ENCODE data around the gene EXOSC10. TPM values are rescaled to one million over a fixed set of nuclear protein-coding genes. Genes with fewer than 3 reads are reported as not detected.

EXOSC10 gene
- total and polyA plus RNA-seq, 2 of the 13 experiments (the other 11 are each of a cell fraction or from before 2014, with no cell fraction given), result 48.4 to 67.6 TPM

DNA sequence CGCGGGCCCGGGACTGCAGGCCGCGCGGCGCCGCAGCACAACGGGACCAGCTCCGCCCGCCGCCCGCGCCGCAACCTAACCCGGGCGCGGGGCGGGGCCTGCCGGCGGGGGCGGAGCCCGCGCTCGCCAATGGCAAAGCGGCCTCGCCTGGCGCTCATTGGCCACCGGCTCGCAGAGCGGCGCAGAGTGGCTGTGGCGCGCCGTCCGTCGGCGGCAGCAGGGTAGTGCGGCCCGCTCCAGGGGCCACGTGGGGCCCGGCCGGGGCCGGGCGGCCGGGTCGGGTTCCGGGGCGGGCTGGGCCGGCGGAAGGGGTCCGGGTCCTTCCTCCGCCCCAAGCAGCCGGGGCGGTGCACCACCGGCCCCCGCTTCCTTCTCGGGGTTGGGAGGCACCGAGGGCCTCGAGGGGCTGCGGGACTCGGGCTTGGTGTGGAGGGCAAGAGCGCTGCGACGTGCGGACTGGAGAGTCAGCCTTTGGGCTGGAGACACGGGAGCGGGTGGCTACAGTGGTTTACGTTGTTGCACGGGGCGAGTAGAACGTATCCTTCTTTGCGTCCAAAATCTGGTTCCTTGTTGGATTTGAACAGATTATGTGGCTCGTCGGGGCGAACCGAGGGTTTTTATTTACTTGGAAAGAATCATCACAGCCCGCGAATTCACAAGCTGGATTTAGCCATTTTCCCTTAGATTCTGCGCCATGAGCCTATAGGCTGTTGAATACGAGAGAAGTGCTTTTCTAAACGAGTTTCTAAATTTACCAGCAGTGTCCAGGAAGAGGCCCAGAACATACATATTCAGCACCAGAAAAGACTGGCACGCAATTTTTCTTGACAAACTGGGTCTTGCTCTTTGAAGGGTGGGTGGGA is 39.5 kb downstream of the EXOSC10 start, which contains the start of gene SRM (continued):
- TF ChIP-seq DNMT1 (CRISPR knock-in tag; IDR thresholded peaks at IDR 0.05), result no peak
- no peak for TF ChIP-seq NFE2L2 (IDR thresholded peaks at IDR 0.05; ENCODE audit: low read length)
- peak; percentile 21; the same call in 1 of the 2 replicates for TF ChIP-seq KAT8 (CRISPR knock-in tag; IDR thresholded peaks at IDR 0.05)
- TF ChIP-seq, protein P1, sequence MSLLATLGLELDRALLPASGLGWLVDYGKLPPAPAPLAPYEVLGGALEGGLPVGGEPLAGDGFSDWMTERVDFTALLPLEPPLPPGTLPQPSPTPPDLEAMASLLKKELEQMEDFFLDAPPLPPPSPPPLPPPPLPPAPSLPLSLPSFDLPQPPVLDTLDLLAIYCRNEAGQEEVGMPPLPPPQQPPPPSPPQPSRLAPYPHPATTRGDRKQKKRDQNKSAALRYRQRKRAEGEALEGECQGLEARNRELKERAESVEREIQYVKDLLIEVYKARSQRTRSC (CRISPR knock-in tag; IDR thresholded peaks at IDR 0.05; ENCODE audit: low read depth), result no peak
- TF ChIP-seq, protein P2, sequence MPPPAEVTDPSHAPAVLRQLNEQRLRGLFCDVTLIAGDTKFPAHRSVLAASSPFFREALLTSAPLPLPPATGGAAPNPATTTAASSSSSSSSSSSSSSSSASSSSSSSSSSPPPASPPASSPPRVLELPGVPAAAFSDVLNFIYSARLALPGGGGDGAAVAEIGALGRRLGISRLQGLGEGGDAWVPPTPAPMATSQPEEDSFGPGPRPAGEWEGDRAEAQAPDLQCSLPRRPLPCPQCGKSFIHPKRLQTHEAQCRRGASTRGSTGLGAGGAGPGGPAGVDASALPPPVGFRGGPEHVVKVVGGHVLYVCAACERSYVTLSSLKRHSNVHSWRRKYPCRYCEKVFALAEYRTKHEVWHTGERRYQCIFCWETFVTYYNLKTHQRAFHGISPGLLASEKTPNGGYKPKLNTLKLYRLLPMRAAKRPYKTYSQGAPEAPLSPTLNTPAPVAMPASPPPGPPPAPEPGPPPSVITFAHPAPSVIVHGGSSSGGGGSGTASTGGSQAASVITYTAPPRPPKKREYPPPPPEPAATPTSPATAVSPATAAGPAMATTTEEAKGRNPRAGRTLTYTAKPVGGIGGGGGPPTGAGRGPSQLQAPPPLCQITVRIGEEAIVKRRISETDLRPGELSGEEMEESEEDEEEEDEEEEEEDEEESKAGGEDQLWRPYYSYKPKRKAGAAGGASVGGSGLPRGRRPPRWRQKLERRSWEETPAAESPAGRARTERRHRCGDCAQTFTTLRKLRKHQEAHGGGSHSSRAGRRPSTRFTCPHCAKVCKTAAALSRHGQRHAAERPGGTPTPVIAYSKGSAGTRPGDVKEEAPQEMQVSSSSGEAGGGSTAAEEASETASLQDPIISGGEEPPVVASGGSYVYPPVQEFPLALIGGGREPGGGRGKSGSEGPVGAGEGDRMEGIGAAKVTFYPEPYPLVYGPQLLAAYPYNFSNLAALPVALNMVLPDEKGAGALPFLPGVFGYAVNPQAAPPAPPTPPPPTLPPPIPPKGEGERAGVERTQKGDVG (CRISPR knock-in tag; IDR thresholded peaks at IDR 0.05; ENCODE audit: borderline replicate concordance), result no peak
- TF ChIP-seq RXRA (CRISPR knock-in tag; IDR thresholded peaks at IDR 0.05), result no peak
- TF ChIP-seq ASH2L (IDR thresholded peaks at IDR 0.05; ENCODE audit: insufficient read length, low read depth, low read length), result peak; percentile 75
- no peak for TF ChIP-seq ZSCAN20 (CRISPR knock-in tag; IDR thresholded peaks at IDR 0.05; ENCODE audit: borderline replicate concordance)
- TF ChIP-seq, protein P3, sequence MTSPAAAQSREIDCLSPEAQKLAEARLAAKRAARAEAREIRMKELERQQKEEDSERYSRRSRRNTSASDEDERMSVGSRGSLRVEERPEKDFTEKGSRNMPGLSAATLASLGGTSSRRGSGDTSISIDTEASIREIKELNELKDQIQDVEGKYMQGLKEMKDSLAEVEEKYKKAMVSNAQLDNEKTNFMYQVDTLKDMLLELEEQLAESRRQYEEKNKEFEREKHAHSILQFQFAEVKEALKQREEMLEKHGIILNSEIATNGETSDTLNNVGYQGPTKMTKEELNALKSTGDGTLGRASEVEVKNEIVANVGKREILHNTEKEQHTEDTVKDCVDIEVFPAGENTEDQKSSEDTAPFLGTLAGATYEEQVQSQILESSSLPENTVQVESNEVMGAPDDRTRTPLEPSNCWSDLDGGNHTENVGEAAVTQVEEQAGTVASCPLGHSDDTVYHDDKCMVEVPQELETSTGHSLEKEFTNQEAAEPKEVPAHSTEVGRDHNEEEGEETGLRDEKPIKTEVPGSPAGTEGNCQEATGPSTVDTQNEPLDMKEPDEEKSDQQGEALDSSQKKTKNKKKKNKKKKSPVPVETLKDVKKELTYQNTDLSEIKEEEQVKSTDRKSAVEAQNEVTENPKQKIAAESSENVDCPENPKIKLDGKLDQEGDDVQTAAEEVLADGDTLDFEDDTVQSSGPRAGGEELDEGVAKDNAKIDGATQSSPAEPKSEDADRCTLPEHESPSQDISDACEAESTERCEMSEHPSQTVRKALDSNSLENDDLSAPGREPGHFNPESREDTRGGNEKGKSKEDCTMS (CRISPR knock-in tag; conservative IDR thresholded peaks at IDR 0.05), result no peak
- TF ChIP-seq ZNF777 (CRISPR knock-in tag; IDR thresholded peaks at IDR 0.05), result no peak
- TF ChIP-seq ZNF10 (CRISPR knock-in tag; IDR thresholded peaks at IDR 0.05; ENCODE audit: borderline replicate concordance, low read depth), result no peak
- TF ChIP-seq PRMT3 (CRISPR knock-in tag; IDR thresholded peaks at IDR 0.05; ENCODE audit: borderline replicate concordance, low read depth), result no peak
- no peak for TF ChIP-seq SOX5 (CRISPR knock-in tag; IDR thresholded peaks at IDR 0.05; ENCODE audit: borderline replicate concordance)
- no peak for TF ChIP-seq TBP (CRISPR knock-in tag; IDR thresholded peaks at IDR 0.05)
- no peak for TF ChIP-seq SCMH1 (CRISPR knock-in tag; IDR thresholded peaks at IDR 0.05; ENCODE audit: borderline replicate concordance)
- TF ChIP-seq HMG20A (CRISPR knock-in tag; IDR thresholded peaks at IDR 0.05; ENCODE audit: borderline replicate concordance), result no peak
- TF ChIP-seq CEBPB (IDR thresholded peaks at IDR 0.05; ENCODE audit: borderline replicate concordance, low read depth, low read length), result no peak
- TF ChIP-seq, protein P4, sequence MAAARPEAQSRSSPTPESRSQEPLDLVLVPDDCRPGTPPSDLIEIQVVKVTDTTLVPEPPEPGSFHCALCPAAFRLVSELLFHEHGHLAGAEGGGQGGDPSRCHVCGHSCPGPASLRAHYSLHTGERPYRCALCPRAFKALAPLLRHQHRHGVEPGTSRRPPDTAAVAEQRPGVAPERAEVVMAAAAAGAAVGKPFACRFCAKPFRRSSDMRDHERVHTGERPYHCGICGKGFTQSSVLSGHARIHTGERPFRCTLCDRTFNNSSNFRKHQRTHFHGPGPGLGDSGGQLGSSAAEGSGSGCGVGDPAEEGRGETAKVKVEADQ (CRISPR knock-in tag; IDR thresholded peaks at IDR 0.05; ENCODE audit: borderline replicate concordance), result no peak
- TF ChIP-seq ZNF432 (CRISPR knock-in tag; IDR thresholded peaks at IDR 0.05; ENCODE audit: borderline replicate concordance), result no peak
- TF ChIP-seq RARA (CRISPR knock-in tag; IDR thresholded peaks at IDR 0.05), result no peak
- TF ChIP-seq ZNF331 (CRISPR knock-in tag; IDR thresholded peaks at IDR 0.05), result 0 out of 2 replicates have a peak, but pooled peaks have one; percentile 29
- no peak for TF ChIP-seq SMARCC2 (IDR thresholded peaks at IDR 0.05)
- no peak for TF ChIP-seq ZNF75D (CRISPR knock-in tag; IDR thresholded peaks at IDR 0.05; ENCODE audit: borderline replicate concordance)
- TF ChIP-seq RAD51 (IDR thresholded peaks at IDR 0.05; ENCODE audit: borderline replicate concordance), result no peak

Data from HepG2 (cell line).